ENCODE results near the gene RCN1.
"Not testable (repeated sequence)": the region's sequence is repeated elsewhere in the genome, so short reads cannot be mapped to it uniquely, and the experiment has no call there.

RCN1 gene

DNA sequence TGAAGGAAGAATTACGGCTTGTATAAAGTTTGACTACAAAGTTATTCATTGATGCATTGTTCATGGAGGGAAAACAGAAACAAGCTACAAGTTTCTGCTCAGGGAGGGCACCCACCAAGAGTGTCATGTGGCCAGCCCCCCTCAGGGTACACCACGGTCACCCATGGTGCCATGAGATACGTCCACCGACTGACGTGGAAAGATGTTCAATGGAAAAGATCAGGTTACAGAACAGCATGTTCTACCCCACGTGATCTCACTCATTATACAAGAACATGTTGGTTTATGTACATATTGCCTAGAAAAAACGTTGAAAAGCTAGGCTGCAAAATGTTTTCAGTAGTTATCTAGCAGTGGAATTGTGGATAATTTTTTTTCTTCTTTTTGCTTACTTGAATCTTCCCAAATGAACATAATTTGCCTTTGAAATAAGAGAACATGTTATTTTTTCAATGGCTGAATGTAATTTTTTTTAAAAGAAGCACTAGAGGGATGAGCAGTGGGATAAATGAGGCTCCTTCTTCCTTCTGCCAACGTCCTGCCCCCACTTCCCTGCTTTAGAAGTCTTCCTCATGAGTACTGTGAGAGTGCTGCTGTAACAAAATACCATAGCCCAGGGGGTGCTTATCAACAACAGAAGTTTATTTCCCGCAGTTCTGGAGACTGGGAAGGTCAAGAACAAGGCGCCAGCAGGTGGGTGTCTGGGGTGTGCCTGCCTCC, 22.5 kb downstream of the RCN1 start:
- DNase-seq (ENCODE audit: low spot score): no peak

DNA sequence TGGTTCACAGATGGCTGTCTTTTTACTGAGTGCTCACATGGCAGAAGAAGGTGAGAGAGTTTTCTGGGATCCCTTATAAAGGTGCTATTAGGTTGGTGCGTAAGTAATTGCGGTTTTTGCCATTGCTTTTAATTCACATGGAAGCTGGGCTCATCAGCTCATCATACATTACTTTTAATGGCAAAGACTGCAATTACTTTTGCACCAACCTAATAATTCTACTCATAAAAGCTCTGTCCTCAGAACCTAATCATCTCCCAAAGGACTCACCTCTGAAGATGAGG, 23.0 kb downstream of the RCN1 start:
- no peak for DNase-seq (ENCODE audit: low spot score)

DNA sequence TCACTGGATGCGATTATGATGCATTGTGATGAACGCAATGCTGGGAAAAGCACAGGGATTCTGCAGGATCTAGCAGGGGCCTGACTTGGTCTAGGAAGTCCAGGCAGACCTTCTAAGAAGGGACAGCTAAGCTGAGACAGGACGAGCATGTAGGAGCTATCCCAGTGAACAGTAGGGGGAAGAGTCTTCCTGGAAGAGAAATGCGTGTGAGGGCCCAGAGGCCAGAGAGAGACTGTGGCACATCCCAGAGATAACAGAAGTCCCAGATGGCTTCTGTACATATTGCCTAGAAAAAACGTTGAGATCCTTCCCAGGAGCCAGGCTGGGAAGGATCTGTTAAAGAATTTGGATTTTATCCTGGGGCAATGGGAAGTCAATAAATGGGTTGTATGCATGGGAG, 24.6 kb downstream of the RCN1 start:
- DNase-seq (ENCODE audit: low spot score): no peak

DNA sequence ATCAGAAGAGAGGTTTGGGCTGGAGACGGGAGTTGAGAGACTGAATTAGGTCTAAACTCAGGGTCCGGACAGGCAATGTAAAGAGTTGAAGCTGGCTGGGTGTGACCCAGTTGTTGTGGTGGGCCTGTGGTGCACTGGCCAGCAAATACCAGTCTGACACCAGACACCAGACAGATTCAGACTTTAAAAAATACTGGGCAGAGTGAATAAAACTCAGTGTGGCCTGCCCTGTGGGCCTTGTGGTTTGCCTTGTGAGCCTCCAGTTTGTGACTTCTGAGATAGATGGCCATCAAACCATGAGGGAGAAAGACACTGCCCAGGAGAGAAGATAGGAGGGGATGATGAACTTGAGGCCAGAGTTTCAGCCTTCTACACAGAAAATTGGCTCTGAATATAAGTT, 25.8 kb downstream of the RCN1 start:
- DNase-seq (ENCODE audit: low spot score): no peak

DNA sequence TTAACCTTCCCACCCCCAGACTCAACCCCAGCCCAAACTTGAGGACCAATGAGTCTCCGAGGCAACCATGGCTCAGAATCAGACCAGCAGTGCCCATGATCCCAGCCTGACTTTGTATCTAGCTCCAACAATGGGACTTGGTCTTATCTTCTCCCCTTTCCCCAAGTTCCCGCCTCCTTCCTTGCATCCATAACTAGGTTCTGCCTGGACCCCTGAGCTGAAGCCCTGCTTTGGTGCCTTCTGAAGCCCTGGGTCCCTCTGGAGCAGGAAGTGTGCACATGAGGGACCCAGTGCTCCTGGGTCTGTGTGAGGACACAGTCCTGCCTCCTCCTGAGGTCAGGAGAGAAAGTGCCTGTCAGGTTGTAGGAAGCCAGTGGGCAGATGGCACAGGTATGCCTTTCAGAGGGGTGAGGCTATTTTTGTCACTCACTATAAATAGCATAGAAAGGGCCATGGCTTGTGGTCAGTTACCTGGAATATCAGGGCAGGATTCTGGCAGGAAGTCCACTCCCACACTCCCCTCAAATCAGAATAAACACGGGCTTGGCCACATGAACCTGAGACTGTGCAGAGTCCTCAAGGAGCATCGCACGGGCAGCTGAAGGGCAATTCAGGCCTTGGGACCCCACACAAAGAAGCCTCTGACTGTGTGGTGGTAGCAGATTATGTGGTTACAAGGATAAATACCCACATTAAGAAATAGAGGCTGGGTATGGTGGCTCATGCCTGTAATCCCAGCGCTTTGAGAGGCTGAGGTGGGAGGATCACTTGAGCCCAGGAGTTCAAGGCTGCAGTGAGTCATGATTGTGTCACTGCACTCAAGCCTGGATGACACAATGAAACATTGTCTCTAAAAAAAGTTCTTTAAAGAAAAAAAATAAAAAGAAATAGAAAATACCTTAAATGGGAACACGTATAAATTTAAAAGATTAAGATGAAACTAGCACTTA, 27.4 kb downstream of the RCN1 start:
- no peak for DNase-seq (ENCODE audit: low spot score)

DNA sequence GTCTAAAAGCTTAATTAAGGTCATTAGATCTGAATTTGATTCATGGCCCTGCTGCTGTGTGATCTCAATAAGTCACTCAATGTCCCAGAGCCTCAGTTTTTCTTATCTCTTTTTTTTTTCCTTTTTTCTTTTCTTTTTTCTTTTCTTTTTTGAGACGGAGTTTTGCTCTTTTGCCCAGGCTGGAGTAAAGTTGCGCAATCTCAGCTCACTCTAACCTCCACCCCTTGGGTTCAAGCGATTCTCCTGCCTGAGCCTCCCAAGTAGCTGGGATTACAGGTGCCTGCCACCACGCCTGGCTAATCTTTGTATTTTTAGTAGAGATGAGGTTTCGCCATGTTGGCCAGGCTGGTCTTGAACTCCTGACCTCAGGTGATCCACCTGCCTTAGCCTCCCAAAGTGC, 28.3 kb downstream of the RCN1 start:
- not testable (repeated sequence) for DNase-seq (ENCODE audit: low spot score)

DNA sequence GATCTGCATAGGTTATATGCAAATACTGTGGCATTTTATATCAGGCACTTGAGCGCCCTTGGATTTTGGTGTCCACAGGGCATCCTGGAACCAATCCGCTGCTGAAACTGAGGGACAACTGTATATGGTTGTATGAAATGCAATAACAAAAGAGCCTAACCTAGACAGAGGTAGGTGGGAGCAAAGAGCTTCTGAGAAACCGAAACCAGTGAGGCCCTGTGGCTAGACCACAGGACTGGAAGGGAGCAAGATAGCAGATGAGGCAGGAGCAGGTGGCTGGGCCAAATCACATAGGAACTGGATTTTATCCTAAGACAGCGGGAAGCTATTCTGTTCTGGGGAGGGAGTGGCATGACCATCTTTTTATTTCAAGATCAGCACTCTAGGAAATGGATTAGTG, 30.1 kb downstream of the RCN1 start:
- DNase-seq (ENCODE audit: low spot score): no peak

DNA sequence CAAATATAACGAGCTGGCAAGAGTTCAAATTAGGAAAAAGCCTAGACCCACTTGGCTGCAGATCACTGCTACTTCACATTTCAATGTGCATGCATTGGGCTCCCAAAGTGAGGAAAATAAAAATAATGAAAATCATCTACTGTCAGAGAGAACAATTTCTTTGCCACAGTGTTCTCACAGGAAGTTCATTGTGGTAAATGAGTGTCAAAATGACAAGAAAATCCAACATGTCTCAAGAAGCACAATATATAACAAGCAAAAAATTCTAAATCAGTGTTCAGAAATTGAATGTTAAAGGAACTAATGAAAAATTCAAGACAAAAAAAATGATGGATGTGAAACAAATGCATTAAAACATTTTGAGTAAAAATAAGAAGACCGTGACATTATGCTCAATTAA, 31.3 kb downstream of the RCN1 start:
- DNase-seq (ENCODE audit: low spot score): no peak

DNA sequence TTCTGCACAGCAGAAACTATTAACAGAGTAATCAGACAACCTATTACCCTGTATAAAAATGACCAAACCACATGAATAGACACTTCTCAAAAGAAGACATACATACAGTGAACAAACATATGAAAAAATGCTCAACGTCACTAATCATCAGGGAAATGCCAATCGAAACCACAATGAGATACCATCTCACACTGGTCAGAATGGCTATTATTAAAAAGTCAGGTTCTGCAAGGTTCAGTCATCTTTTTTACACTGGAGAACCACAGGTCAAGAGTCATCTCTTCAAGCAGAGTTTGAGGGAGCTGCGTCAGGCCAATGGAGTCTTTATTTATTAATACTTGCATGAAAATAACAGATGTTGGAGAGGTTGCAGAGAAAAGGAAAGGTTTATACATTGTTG, 40.4 kb downstream of the RCN1 start:
- no peak for DNase-seq (ENCODE audit: low spot score)

DNA sequence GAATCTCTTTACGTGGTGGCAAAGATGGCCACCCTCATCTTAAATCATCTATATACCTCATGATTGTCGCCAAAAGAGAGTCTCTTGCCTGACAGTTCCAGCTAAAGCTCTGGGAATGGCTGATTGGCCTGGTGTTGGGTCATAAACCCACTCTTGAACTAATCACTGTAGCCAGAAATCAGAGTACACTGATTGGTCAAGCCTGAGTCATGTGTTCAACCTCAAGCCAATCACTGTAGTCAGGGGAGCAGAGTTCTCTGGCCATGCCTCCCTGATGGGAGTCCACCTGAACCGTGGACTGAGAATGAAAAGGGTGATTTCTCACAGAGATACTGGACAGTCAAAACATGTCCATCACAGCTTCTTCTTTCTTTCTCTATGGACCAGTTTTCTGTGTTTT, 45.8 kb downstream of the RCN1 start:
- DNase-seq (ENCODE audit: low spot score): no peak

DNA sequence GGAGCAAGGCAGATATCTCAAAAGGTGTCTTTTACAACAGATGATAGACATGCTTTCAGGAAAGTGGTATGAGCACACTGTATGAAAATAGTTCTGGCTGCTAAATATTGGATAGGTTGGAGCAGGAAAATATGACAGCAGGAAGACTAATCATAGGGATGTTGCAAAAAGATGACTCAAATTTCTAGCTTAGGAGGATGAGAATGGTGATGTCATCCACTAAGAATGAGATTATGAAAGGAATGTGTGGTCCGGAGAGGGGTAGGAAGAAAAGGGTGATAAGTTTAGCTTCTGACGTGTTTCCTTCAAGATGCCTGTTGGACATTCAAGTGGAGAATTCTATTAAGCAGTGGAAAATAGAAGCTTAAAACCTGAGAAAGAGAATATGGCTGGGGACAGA, 46.4 kb downstream of the RCN1 start:
- no peak for DNase-seq (ENCODE audit: low spot score)

DNA sequence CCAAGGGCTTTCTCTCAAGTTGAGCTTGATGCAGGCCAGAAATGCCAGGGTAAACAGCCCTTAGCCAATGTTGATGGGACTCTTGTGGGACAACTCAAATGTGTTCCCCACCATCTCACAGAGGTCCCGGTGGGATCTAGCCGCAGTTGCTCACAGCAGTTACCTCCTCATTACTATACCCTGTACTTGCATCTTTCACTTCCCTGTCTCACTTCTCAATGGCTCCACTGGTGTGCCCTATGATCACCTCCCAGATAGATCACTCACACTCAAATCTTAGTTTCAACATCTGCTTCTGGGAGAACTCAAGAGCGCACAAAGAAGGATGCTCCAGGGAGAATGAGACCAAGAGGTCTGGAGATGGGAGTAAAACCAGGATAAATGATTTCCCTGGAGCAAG, 47.0 kb downstream of the RCN1 start:
- no peak for DNase-seq (ENCODE audit: low spot score)

DNA sequence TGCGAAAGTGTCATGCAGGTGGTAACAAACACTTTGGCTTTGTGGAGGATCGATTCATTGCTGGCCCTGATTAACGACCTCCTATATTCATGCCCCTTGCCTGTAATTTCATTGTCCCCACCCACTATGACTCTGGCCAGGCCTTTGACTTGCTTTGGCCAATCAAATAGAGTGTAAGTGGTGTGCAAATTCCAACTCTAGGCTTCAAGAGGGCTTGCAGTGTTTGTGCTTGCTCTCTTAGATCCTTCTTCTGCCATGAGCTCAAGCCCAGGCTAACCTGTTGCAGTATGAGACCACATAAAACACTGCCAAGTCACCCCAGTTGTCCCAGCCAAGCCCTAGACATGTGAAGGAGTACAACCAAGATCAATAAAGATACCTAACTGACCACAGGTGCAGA, 48.0 kb downstream of the RCN1 start:
- no peak for DNase-seq (ENCODE audit: low spot score)

DNA sequence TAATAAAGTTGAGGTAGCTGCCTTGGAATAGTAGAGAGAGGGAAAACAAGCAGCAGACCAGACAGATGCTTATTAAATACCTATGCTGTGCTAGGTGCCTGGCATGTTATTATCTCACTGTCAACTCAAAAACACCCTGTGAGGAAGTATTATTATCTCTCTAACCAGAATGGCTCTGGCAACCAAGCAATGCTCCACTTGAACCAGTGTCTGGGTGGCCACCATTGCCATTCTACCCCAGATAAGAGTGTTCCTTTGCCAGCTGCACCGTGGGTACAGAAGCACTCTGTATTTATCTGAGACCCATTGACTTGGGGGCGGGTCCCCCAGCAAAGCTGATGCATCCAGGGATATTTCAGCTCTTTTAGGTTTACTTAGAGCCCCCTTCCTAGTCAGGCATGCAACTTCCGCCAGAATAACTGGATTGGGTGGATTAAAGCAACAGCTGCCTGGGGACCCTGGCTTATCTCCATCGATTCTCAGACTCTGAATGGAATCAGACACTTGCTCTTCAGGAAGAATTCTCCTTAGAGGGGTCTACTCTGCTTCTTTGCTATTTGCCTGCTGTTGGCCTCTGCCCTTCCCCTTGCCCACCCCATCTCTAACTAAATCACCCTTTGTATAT, 49.1 kb downstream of the RCN1 start:
- no peak for DNase-seq (ENCODE audit: low spot score)

DNA sequence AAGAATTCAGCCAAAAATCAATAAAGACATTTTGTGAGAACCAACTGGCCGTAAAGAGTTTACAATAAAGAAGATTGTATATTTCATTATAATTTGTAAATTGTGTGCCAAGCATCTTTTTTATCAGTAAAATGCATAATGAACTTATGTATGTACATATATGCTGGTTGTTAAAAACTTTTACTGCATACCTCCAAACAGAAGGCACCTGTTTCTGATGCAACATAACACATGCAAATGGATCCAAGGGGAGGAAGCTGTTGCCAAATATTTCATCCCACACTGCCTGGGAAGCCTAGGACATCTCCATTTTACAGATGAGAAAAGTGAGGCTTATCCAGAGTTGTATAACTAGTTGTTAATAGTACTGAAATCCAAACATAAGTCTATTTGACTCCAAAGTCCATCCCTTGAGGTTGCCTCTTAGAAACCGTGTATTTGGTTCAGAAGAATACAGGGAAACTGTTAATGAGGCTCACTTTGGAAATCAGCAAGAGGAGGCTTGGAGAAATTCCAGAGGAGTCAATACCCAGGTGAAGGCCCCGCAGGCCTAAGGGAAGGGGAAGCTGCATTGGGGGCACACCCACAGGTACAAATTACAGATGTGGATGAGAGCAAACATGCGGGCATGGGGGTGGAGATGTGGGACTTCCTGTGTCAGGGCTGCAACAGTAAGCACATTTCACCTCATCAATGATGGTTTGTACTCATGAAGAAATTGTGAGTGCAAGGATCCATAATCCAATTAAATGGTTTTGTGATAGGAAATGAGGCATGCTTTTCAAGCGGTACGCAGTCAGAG, 51.1 kb downstream of the RCN1 start:
- DNase-seq (ENCODE audit: low spot score): no peak

DNA sequence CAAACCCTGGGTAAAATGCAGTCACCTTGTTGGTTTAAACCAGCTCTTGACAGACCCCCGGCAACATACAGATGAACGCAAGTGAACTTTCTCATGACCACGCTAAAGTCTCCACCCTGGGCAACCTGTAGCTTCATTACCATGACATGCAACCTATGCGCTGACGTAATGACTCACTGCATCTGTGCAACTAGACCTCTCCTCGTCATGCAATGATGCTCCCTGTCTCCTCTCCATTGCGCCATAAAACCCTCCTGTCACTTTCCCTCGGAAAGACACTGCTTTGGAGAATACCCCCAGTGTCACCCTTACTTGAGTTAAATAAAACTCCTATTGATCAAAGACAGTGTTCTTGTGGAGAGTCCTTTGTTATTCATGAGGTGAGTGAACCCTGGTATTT, 52.5 kb downstream of the RCN1 start:
- no peak for DNase-seq (ENCODE audit: low spot score)

DNA sequence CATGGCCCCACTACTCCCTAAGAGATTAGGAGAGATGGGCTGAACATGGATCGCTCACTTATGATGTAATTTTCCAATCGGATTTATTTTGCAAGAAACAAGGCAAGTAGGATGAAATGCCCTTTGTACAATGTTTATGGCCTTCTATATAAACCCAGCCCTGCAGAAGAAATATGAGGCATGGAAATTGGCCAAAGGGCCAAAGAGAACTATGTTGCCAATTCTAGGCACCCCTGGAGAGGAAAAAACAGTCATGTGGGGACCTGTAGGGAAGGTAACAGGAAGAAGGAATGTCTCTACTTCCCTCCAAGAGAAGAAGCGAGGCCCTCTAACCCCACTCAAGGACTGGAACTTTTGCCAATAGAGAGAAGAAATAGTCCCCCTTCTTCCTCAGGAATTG, 54.4 kb downstream of the RCN1 start:
- DNase-seq (ENCODE audit: low spot score): no peak

DNA sequence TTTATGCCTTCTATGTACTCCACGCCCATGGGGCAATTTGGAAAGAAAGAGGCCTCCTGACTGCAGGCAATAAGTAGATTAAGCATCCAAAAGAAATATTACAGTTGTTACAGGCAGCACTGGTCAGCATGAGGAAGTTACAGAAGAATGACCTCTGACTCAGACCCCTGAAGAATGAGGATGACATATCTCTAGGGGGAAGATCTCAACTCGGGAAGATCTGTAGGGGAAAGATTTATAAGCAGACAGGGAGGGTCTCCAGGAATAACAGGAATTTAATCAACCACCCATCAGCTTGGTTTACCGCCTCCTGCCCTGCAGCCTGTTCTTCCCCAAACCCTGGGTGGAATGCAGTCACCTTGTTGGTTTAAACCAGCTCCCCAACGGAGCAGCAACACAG, 58.0 kb downstream of the RCN1 start:
- DNase-seq (ENCODE audit: low spot score): no peak

DNA sequence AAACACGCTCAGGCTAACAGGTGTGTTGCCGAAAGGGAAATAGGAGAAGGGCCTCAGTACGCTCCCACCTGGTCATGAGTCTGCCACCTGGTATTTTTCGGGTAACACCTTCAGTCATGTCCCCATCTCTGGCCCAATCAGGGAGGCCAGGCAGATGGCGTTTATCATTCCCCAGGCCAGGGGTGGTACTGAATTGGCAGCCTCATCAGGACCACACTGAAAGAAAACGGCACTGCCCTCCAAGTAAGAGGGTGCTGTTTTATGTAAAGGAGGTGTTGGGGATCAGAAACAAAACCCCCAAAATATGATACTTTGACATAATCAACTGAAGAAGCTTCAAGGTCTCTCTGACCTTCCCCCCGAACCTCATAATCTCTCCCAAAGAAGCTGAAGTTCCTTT, 58.9 kb downstream of the RCN1 start:
- no peak for DNase-seq (ENCODE audit: low spot score)

DNA sequence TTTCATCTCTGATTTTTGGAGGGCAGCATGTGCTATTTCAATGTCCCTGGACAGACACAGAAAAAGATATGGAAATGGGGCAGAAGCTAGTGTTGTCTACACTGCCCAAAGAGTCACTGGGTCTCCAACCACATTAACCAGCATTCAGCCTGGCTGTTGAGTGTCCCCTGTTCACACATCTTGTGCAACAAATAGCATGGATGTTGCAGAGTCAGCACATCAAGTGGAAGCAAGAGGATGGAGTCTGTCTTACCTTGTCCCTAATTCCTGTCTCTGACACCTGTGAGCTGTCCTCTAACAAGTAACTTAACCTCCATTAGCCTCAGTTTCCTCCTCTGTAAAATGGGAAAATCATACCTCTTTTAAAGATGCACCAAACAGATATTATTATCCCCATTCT, 60.2 kb downstream of the RCN1 start:
- no peak for DNase-seq (ENCODE audit: low spot score)

DNA sequence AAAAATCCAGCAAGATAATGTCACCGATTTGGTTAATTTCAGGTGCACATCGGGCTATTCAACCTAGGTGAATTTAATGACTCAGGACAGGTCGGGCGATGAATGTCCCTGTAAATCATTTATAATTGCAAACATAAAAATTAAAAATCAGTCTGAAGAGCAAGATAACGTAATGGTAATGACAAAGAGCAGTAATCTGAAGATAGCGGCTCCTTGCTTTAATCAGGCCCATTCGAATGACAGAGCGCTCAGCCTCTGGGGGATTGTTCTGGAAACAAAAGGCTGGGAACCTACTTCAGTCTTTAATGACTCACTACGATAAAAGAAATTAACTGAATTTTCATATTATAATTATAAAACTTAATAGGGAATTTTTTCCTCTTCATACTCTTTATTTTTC, 61.3 kb downstream of the RCN1 start:
- no peak for DNase-seq (ENCODE audit: low spot score)

DNA sequence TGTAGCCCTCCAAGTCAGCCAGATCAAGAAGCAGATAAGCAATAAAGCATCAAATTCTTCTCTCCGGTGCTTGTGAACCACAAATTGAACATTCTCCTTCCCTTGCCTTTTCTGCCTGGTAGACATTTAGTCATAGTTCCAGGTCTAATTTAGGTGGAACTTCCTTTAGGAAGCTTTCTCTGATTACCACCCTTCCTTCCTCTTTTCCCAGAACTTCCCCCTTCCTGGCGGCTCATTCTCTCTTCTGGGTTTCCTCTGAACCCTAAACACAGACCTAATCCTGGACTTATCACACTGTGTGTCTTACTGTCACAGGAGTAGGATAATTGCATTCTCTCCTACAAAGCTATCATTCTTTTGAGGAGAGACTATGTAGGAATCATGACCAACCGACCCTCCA, 61.9 kb downstream of the RCN1 start:
- DNase-seq (ENCODE audit: low spot score): no peak

DNA sequence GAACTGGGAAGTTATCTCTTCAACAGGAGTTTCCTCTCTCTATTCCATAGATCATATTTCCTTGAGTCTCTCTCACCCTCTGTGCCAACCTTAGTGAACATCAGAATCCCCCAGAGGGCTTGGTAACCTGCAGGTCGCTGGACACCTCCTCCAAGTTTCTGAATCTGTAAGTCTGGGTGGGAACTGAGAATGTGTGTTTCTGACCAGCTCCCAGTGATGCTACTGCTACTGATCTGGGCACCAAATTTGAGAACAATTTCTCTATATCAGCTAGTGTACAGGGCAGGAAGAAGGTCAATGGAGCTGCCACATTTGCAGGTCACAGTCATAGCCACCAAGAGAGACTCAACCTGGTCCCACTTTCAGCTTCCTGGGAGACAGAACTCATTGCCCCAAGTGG, 62.9 kb downstream of the RCN1 start:
- no peak for DNase-seq (ENCODE audit: low spot score)
